ENCODE measurements around the gene KCNMA1.

The KCNMA1 gene

DNA sequence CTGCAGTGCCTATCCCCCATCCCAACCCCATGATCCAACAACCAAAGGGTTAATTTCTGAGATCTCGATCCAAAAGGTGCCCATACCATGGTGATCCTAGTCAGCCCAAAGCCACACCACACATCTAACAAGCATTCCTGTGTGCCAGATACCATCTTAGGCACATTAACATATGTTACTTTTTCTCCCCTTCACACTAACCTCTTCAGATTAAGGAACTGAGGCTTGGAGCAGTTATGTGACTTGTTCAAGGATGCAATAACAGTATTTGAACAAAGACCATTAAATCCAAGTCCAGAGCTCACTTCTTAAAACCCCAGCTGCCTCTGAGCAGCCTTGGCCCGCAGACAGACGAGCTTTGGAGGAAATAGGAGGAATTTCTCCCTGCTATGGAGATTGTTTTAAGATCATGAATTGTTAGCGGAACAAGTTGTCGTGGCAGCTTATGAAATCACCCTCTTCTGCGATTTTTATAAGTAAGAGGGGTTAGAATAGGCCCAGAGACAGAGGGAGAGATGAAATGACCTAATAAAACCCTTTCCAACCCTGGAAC lies 327.2 kb downstream of the KCNMA1 start:
- Histone ChIP-seq H2BK120ac (ENCODE audit: low read depth, low read length) (no peak overlapping the region), H3K79me1 (ENCODE audit: low read depth, low read length) (no peaks in the 10 kb centered on the region), H3K9ac (ENCODE audit: low read depth, low read length, poor library complexity) (no peak overlapping the region), H3K27me3 (ENCODE audit: control insufficient read depth in 3 of 3, insufficient read depth in 3 of 3, low read depth in 1 of 3, low read length in 3 of 3) (no peaks in the 10 kb centered on the region), H2BK12ac (ENCODE audit: low read length) (no peak overlapping the region), H3K27ac (replicated peaks; ENCODE audit: low read length) (no peak overlapping the region), H3K4me2 (ENCODE audit: insufficient read depth, low read length, poor library complexity, severe bottlenecking) (no peak overlapping the region), H3K4me3 (ENCODE audit: low read length in 2 of 2) (no peak overlapping the region), H3K23ac (ENCODE audit: low read depth, low read length, poor library complexity) (no peak overlapping the region), H3K9me3 (replicated peaks in 1 of 2; ENCODE audit: control insufficient read depth in 2 of 2, insufficient read depth in 1 of 2, low read depth in 1 of 2, low read length in 2 of 2) (no peaks in the 10 kb centered on the region), H2BK5ac (ENCODE audit: low read length) (no peak overlapping the region), H3K14ac (ENCODE audit: low read length) (no peak overlapping the region), H3K36me3 (replicated peaks in 1 of 2; ENCODE audit: control insufficient read depth in 2 of 2, insufficient read depth in 2 of 2, low read length in 2 of 2) (no peaks in the 10 kb centered on the region), H3K4me1 (ENCODE audit: control insufficient read depth in 2 of 2, insufficient read depth in 1 of 2, low read depth in 1 of 2, low read length in 2 of 2) (peaks cover 0 to 7% of the 10 kb centered on the region in 2 donors), H4K8ac (ENCODE audit: low read depth, low read length) (no peak overlapping the region), H2AK5ac (ENCODE audit: low read depth, low read length) (no peak overlapping the region), H2BK15ac (ENCODE audit: low read length) (no peak overlapping the region), H2AFZ (ENCODE audit: low read length) (no peak overlapping the region), H3K4ac (ENCODE audit: low read length) (no peak overlapping the region), H4K91ac (ENCODE audit: low read depth, low read length, poor library complexity) (no peak overlapping the region), H3K18ac (ENCODE audit: low read length) (no peak overlapping the region)
- no peak for DNase-seq (ENCODE audit: low spot score)
- no CpG with 5 or more reads among the region's 6 CpGs for WGBS, 2 donors (ENCODE audit: extremely low coverage in 2 of 2, insufficient read length in 2 of 2, insufficient replicate concordance in 1 of 2)

GRCh38 chr10:77309509-77309908 lies 328.1 kb downstream of the KCNMA1 start:
- Histone ChIP-seq H3K9ac (ENCODE audit: low read depth, low read length, poor library complexity) (no peak overlapping the region), H3K27me3 (ENCODE audit: control insufficient read depth in 3 of 3, insufficient read depth in 3 of 3, low read depth in 1 of 3, low read length in 3 of 3) (no peaks in the 10 kb centered on the region), H4K91ac (ENCODE audit: low read depth, low read length, poor library complexity) (no peak overlapping the region), H3K4me2 (ENCODE audit: insufficient read depth, low read length, poor library complexity, severe bottlenecking) (no peak overlapping the region), H2AFZ (ENCODE audit: low read length) (no peak overlapping the region), H2BK12ac (ENCODE audit: low read length) (no peak overlapping the region), H3K4ac (ENCODE audit: low read length) (no peak overlapping the region), H3K9me3 (replicated peaks in 1 of 2; ENCODE audit: control insufficient read depth in 2 of 2, insufficient read depth in 1 of 2, low read depth in 1 of 2, low read length in 2 of 2) (no peaks in the 10 kb centered on the region), H3K4me1 (ENCODE audit: control insufficient read depth in 2 of 2, insufficient read depth in 1 of 2, low read depth in 1 of 2, low read length in 2 of 2) (peaks cover 0 to 5% of the 10 kb centered on the region in 2 donors), H2BK120ac (ENCODE audit: low read depth, low read length) (no peak overlapping the region), H4K8ac (ENCODE audit: low read depth, low read length) (no peak overlapping the region), H2BK15ac (ENCODE audit: low read length) (no peak overlapping the region), H3K23ac (ENCODE audit: low read depth, low read length, poor library complexity) (no peak overlapping the region), H2BK5ac (ENCODE audit: low read length) (no peak overlapping the region), H3K36me3 (replicated peaks in 1 of 2; ENCODE audit: control insufficient read depth in 2 of 2, insufficient read depth in 2 of 2, low read length in 2 of 2) (no peaks in the 10 kb centered on the region), H3K18ac (ENCODE audit: low read length) (no peak overlapping the region), H3K79me1 (ENCODE audit: low read depth, low read length) (no peaks in the 10 kb centered on the region), H3K4me3 (ENCODE audit: low read length in 2 of 2) (no peak overlapping the region), H3K14ac (ENCODE audit: low read length) (no peak overlapping the region), H3K27ac (replicated peaks; ENCODE audit: low read length) (no peak overlapping the region), H2AK5ac (ENCODE audit: low read depth, low read length) (no peak overlapping the region)
- no CpG with 5 or more reads among the region's 2 CpGs for WGBS, 2 donors (ENCODE audit: extremely low coverage in 2 of 2, insufficient read length in 2 of 2, insufficient replicate concordance in 1 of 2)
- no peak for DNase-seq (ENCODE audit: low spot score)

GRCh38 chr10:77309092-77309491 lies 328.5 kb downstream of the KCNMA1 start:
- Histone ChIP-seq H2AFZ (ENCODE audit: low read length) (no peak overlapping the region), H3K27ac (replicated peaks; ENCODE audit: low read length) (no peak overlapping the region), H3K4me2 (ENCODE audit: insufficient read depth, low read length, poor library complexity, severe bottlenecking) (no peak overlapping the region), H3K23ac (ENCODE audit: low read depth, low read length, poor library complexity) (no peak overlapping the region), H3K9me3 (replicated peaks in 1 of 2; ENCODE audit: control insufficient read depth in 2 of 2, insufficient read depth in 1 of 2, low read depth in 1 of 2, low read length in 2 of 2) (no peaks in the 10 kb centered on the region), H3K79me1 (ENCODE audit: low read depth, low read length) (no peaks in the 10 kb centered on the region), H3K4ac (ENCODE audit: low read length) (no peak overlapping the region), H3K4me1 (ENCODE audit: control insufficient read depth in 2 of 2, insufficient read depth in 1 of 2, low read depth in 1 of 2, low read length in 2 of 2) (peaks cover 0 to 4% of the 10 kb centered on the region in 2 donors), H3K18ac (ENCODE audit: low read length) (no peak overlapping the region), H3K27me3 (ENCODE audit: control insufficient read depth in 3 of 3, insufficient read depth in 3 of 3, low read depth in 1 of 3, low read length in 3 of 3) (no peaks in the 10 kb centered on the region), H2AK5ac (ENCODE audit: low read depth, low read length) (no peak overlapping the region), H2BK15ac (ENCODE audit: low read length) (no peak overlapping the region), H4K91ac (ENCODE audit: low read depth, low read length, poor library complexity) (no peak overlapping the region), H4K8ac (ENCODE audit: low read depth, low read length) (no peak overlapping the region), H2BK12ac (ENCODE audit: low read length) (no peak overlapping the region), H2BK5ac (ENCODE audit: low read length) (no peak overlapping the region), H3K4me3 (ENCODE audit: low read length in 2 of 2) (no peak overlapping the region), H3K14ac (ENCODE audit: low read length) (no peak overlapping the region), H3K36me3 (replicated peaks in 1 of 2; ENCODE audit: control insufficient read depth in 2 of 2, insufficient read depth in 2 of 2, low read length in 2 of 2) (no peaks in the 10 kb centered on the region), H2BK120ac (ENCODE audit: low read depth, low read length) (no peak overlapping the region), H3K9ac (ENCODE audit: low read depth, low read length, poor library complexity) (no peak overlapping the region)
- WGBS, 2 donors (ENCODE audit: extremely low coverage in 2 of 2, insufficient read length in 2 of 2, insufficient replicate concordance in 1 of 2) = no CpG with 5 or more reads among the region's 6 CpGs
- DNase-seq (ENCODE audit: low spot score) = no peak

DNA sequence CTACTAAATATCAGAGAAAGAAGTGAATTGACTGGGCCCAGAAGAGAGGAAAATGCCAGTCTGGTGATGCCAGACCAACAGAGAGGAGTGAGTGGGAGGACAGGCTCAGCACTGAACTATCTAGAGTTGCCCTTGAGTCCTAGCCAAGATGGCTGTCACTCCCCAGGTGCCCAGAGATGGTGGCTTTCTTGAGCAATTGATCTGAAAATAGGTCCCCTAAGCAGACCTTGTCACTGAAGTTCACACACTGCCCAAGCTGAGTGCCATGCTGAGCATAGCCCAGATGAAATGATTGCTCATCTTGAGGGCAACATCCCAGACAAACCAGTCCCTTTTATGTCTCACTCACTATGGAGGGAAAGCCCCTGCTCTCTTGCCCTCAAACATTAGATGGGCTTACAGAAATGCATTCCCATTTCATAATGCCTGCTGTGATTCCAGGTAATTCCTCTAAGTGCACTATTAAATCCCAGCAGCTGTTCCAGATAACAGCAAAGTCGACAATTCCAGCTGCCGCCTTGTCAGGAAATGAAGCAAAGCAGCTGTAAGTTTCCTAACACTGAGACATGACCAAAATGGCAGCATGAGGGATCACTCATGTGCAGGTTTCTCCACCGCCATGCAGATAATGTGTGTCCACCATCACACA lies 329.4 kb downstream of the KCNMA1 start:
- no peak overlapping the region for H3K4ac ChIP-seq (ENCODE audit: low read length)
- WGBS, 2 donors (ENCODE audit: extremely low coverage in 2 of 2, insufficient read length in 2 of 2, insufficient replicate concordance in 1 of 2) = no CpG with 5 or more reads among the region's 3 CpGs
- no peaks in the 10 kb centered on the region for H3K36me3 ChIP-seq (replicated peaks in 1 of 2; ENCODE audit: control insufficient read depth in 2 of 2, insufficient read depth in 2 of 2, low read length in 2 of 2)
- peaks cover 0 to 4% of the 10 kb centered on the region in 2 donors for H3K4me1 ChIP-seq (ENCODE audit: control insufficient read depth in 2 of 2, insufficient read depth in 1 of 2, low read depth in 1 of 2, low read length in 2 of 2)
- no peak overlapping the region for H3K14ac ChIP-seq (ENCODE audit: low read length)
- no peak overlapping the region for H3K9ac ChIP-seq (ENCODE audit: low read depth, low read length, poor library complexity)
- H2BK5ac ChIP-seq (ENCODE audit: low read length) = no peak overlapping the region
- no peak overlapping the region for H2AK5ac ChIP-seq (ENCODE audit: low read depth, low read length)
- no peak for DNase-seq (ENCODE audit: low spot score)
- H3K18ac ChIP-seq (ENCODE audit: low read length) = no peak overlapping the region
- H3K4me2 ChIP-seq (ENCODE audit: insufficient read depth, low read length, poor library complexity, severe bottlenecking) = no peak overlapping the region
- H2BK15ac ChIP-seq (ENCODE audit: low read length) = no peak overlapping the region
- no peaks in the 10 kb centered on the region for H3K27me3 ChIP-seq (ENCODE audit: control insufficient read depth in 3 of 3, insufficient read depth in 3 of 3, low read depth in 1 of 3, low read length in 3 of 3)
- H2BK120ac ChIP-seq (ENCODE audit: low read depth, low read length) = no peak overlapping the region
- no peak overlapping the region for H2AFZ ChIP-seq (ENCODE audit: low read length)
- H3K9me3 ChIP-seq (replicated peaks in 1 of 2; ENCODE audit: control insufficient read depth in 2 of 2, insufficient read depth in 1 of 2, low read depth in 1 of 2, low read length in 2 of 2) = no peaks in the 10 kb centered on the region
- no peaks in the 10 kb centered on the region for H3K79me1 ChIP-seq (ENCODE audit: low read depth, low read length)
- no peak overlapping the region for H2BK12ac ChIP-seq (ENCODE audit: low read length)
- no peak overlapping the region for H4K8ac ChIP-seq (ENCODE audit: low read depth, low read length)
- no peak overlapping the region for H3K23ac ChIP-seq (ENCODE audit: low read depth, low read length, poor library complexity)
- H3K4me3 ChIP-seq (ENCODE audit: low read length in 2 of 2) = no peak overlapping the region
- no peak overlapping the region for H4K91ac ChIP-seq (ENCODE audit: low read depth, low read length, poor library complexity)
- no peak overlapping the region for H3K27ac ChIP-seq (replicated peaks; ENCODE audit: low read length)

Data from neuronal stem cell (in vitro differentiated cells).